Measurements from ENCODE around the gene GOLGA5. TPM values are rescaled to one million over a fixed set of nuclear protein-coding genes. Genes with fewer than 3 reads are reported as not detected.

The GOLGA5 gene
- total and polyA plus RNA-seq, 2 donors (not counting 3 experiments of a cell fraction or from before 2014, with no cell fraction given) = 16.3 to 28.9 TPM

DNA sequence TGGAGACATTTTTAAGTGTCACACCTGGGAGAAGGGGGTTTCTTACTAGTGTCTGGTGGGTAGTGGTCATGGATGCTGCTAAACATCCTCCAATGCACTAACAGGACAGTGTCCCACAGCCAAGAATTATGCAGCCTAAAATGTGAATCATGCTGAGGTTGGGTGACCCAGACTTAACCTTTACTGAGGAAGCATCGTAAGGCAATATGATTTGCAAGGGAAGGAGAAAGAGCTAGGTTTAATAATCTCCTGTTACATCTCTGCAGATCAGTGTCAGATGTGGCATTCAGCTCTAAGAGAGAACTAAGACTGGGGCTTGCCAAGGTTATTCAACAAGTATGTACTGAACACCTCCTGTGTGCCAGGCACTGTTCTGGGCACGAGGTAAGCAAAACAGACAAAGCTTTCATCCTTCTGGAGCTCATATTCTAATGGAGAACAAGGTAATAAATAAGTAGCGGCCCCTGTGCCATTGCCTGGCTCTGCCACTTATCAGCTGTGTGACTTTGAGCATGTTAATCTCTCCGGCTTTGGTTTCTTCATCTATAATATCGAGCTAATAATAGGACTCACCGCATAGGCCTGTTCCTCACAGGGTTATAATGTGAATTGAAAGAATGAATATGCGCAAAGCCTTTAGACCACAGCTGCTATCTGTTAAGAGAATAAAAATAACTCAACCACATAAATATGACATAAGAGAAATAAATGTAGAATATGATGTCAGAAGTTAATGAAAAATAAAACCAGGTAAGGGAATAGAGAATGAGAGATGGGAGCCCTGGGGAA is 13.5 kb upstream of the GOLGA5 start:
- no peak overlapping the region for H3K27ac ChIP-seq (ENCODE audit: insufficient read depth, low read depth, low read length)
- intact Hi-C loops (cut with micrococcal nuclease) = no loop called here
- no peak for FAIRE-seq
- ChIA-PET POLR2A (interaction anchor here (0.9 kb wide), 1 partner anchor 13 kb away, joined by 3 read pairs; the partner anchor contains the start of gene GOLGA5), CTCF (interaction anchor here (1.4 to 8.0 kb wide), 2 partner anchors 66 to 92 kb away, joined by 5 to 118 read pairs; no protein-coding TSS in a partner anchor)
- H4K20me1 ChIP-seq (replicated peaks; ENCODE audit: control insufficient read depth, extremely low read depth, insufficient read depth, low read length) = no peaks in the 10 kb centered on the region
- dilution Hi-C loops (cut with MboI; ENCODE audit: extremely low pct_ligation_motif_present, low sequenced_read_pairs) = no loop called here
- TF ChIP-seq, protein P1, sequence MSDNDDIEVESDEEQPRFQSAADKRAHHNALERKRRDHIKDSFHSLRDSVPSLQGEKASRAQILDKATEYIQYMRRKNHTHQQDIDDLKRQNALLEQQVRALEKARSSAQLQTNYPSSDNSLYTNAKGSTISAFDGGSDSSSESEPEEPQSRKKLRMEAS (IDR thresholded peaks at IDR 0.05; ENCODE audit: insufficient read depth, insufficient read length) = no peak
- TF ChIP-seq GATA2 (IDR thresholded peaks at IDR 0.05; ENCODE audit: insufficient read depth, insufficient read length, low read depth, low read length) = no peak
- TF ChIP-seq POLR2AphosphoS5 (IDR thresholded peaks at IDR 0.05; ENCODE audit: insufficient read depth, low read depth, low read length) = no peak
- no peak for TF ChIP-seq POLR2A (IDR thresholded peaks at IDR 0.05; ENCODE audit: low read depth, low read length)
- TF ChIP-seq MYC (IDR thresholded peaks at IDR 0.05; ENCODE audit: low read depth, low read length) = no peak
- TF ChIP-seq FOS (IDR thresholded peaks at IDR 0.05; ENCODE audit: borderline replicate concordance, insufficient read depth, low read length) = no peak
- TF ChIP-seq, protein P2, sequence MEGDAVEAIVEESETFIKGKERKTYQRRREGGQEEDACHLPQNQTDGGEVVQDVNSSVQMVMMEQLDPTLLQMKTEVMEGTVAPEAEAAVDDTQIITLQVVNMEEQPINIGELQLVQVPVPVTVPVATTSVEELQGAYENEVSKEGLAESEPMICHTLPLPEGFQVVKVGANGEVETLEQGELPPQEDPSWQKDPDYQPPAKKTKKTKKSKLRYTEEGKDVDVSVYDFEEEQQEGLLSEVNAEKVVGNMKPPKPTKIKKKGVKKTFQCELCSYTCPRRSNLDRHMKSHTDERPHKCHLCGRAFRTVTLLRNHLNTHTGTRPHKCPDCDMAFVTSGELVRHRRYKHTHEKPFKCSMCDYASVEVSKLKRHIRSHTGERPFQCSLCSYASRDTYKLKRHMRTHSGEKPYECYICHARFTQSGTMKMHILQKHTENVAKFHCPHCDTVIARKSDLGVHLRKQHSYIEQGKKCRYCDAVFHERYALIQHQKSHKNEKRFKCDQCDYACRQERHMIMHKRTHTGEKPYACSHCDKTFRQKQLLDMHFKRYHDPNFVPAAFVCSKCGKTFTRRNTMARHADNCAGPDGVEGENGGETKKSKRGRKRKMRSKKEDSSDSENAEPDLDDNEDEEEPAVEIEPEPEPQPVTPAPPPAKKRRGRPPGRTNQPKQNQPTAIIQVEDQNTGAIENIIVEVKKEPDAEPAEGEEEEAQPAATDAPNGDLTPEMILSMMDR (IDR thresholded peaks at IDR 0.05; ENCODE audit: extremely low read depth in 1 of 2, insufficient read depth in 1 of 2, low read depth in 1 of 2, low read length in 2 of 2) = no peak
- no peak for TF ChIP-seq EZH2 (IDR thresholded peaks at IDR 0.05; ENCODE audit: borderline replicate concordance, low read depth, low read length, severe bottlenecking)
- TF ChIP-seq JUN (IDR thresholded peaks at IDR 0.05; ENCODE audit: borderline replicate concordance, insufficient read depth, insufficient read length, low read depth) = no peak
- no peak overlapping the region for H2AFZ ChIP-seq (ENCODE audit: low read depth, low read length)
- H3K27me3 ChIP-seq (ENCODE audit: control insufficient read depth in 2 of 2, insufficient read depth in 2 of 2, low read length in 2 of 2) = no peaks in the 10 kb centered on the region
- no peak overlapping the region for H3K9ac ChIP-seq (replicated peaks; ENCODE audit: extremely low read depth, insufficient read depth, low read length)
- no peaks in the 10 kb centered on the region for H3K9me1 ChIP-seq (replicated peaks; ENCODE audit: control insufficient read depth, extremely low read depth, insufficient read depth, low read length)
- no peak for DNase-seq (ENCODE audit: low read depth, low spot score)
- no peaks in the 10 kb centered on the region for H3K79me2 ChIP-seq (ENCODE audit: control insufficient read depth, insufficient read depth, low read length)
- no peak overlapping the region for H3K4me3 ChIP-seq (replicated peaks in 1 of 3; ENCODE audit: insufficient read depth in 1 of 3, low read depth in 1 of 3, low read length in 3 of 3)
- H3K4me1 ChIP-seq (ENCODE audit: control insufficient read depth, extremely low read depth, insufficient read depth, low read length) = no peaks in the 10 kb centered on the region
- no peaks in the 10 kb centered on the region for H3K36me3 ChIP-seq (ENCODE audit: control insufficient read depth in 2 of 2, extremely low read depth in 1 of 2, insufficient read depth in 2 of 2, low read length in 2 of 2)
- BruUV-seq (replicated peaks) = no TSS peak
- no peak overlapping the region for H3K4me2 ChIP-seq (ENCODE audit: insufficient read depth, low read length)
- H3K9me3 ChIP-seq (replicated peaks; ENCODE audit: control insufficient read depth, insufficient read depth, low read length) = no peaks in the 10 kb centered on the region

All from endothelial cell of umbilical vein (primary cell).